Measurements from ENCODE around the gene GALNT13. TPM values are rescaled to one million over a fixed set of nuclear protein-coding genes. Genes with fewer than 3 reads are reported as not detected.

Gene GALNT13
- total RNA-seq, 1 experiment from 2014 or later = not detected

GRCh38 chr2:154259030-154259429 lies 387.3 kb downstream of the GALNT13 start:
- H3K4me3 ChIP-seq (ENCODE audit: low read depth, low read length) = no peak overlapping the region
- H3K4me3 Mint-ChIP-seq (ENCODE audit: unreplicated experiment) = no peak overlapping the region
- no peaks in the 10 kb centered on the region for H3K27me3 Mint-ChIP-seq (ENCODE audit: insufficient read depth, unreplicated experiment)
- no peaks in the 10 kb centered on the region for H3K9me3 ChIP-seq
- peaks cover 5% of the 10 kb centered on the region for H3K4me1 Mint-ChIP-seq (ENCODE audit: low read depth, unreplicated experiment)
- BruUV-seq (replicated peaks) = no TSS peak
- POLR2A ChIA-PET = no interaction called here
- H3K36me3 ChIP-seq (ENCODE audit: control insufficient read depth, insufficient read depth, low read length) = no peaks in the 10 kb centered on the region
- no peaks in the 10 kb centered on the region for H3K9me3 Mint-ChIP-seq (ENCODE audit: unreplicated experiment)
- DNase-seq = no peak
- CTCF ChIA-PET = no interaction called here
- no peaks in the 10 kb centered on the region for H3K36me3 Mint-ChIP-seq (ENCODE audit: insufficient read depth, unreplicated experiment)
- no peak overlapping the region for H3K27ac Mint-ChIP-seq (ENCODE audit: unreplicated experiment)
- TF ChIP-seq CTCF (IDR thresholded peaks at IDR 0.05; ENCODE audit: insufficient read depth in 1 of 2, low read depth in 1 of 2, low read length in 1 of 2, severe bottlenecking in 1 of 2, unreplicated experiment in 1 of 2) = no peak
- intact Hi-C loops (cut with micrococcal nuclease; ENCODE audit: unreplicated experiment) = no loop called here
- peaks cover 5% of the 10 kb centered on the region; the same call in 1 of the 2 replicates for H3K4me1 ChIP-seq
- no peaks in the 10 kb centered on the region for H3K27me3 ChIP-seq (replicated peaks; ENCODE audit: control insufficient read depth, insufficient read depth, low read length)

- POLR2A ChIA-PET = no interaction called here
- Histone ChIP-seq H3K36me3 (ENCODE audit: control insufficient read depth, insufficient read depth, low read length) (no peaks in the 10 kb centered on the region), H3K4me1 (peaks cover 5% of the 10 kb centered on the region; the same call in 1 of the 2 replicates), H3K27me3 (replicated peaks; ENCODE audit: control insufficient read depth, insufficient read depth, low read length) (no peaks in the 10 kb centered on the region), H3K9me3 (no peaks in the 10 kb centered on the region), H3K4me3 (ENCODE audit: low read depth, low read length) (no peak overlapping the region)
- BruUV-seq (replicated peaks) = no TSS peak
- no peak for DNase-seq
- Mint-ChIP-seq H3K4me3 (ENCODE audit: unreplicated experiment) (no peak overlapping the region), H3K27ac (ENCODE audit: unreplicated experiment) (no peak overlapping the region), H3K9me3 (ENCODE audit: unreplicated experiment) (no peaks in the 10 kb centered on the region), H3K36me3 (ENCODE audit: insufficient read depth, unreplicated experiment) (no peaks in the 10 kb centered on the region), H3K4me1 (ENCODE audit: low read depth, unreplicated experiment) (peaks cover 7% of the 10 kb centered on the region), H3K27me3 (ENCODE audit: insufficient read depth, unreplicated experiment) (no peaks in the 10 kb centered on the region)
- intact Hi-C loops (cut with micrococcal nuclease; ENCODE audit: unreplicated experiment) = no loop called here
- TF ChIP-seq CTCF (IDR thresholded peaks at IDR 0.05; ENCODE audit: insufficient read depth in 1 of 2, low read depth in 1 of 2, low read length in 1 of 2, severe bottlenecking in 1 of 2, unreplicated experiment in 1 of 2) = no peak
- CTCF ChIA-PET = no interaction called here
Measured at GRCh38 chr2:154261473-154262027, 389.8 kb downstream of the GALNT13 start.

GRCh38 chr2:154263206-154263605 lies 391.5 kb downstream of the GALNT13 start:
- ChIA-PET POLR2A (no interaction called here), CTCF (no interaction called here)
- no peaks in the 10 kb centered on the region for H3K9me3 ChIP-seq
- no peak for TF ChIP-seq CTCF (IDR thresholded peaks at IDR 0.05; ENCODE audit: insufficient read depth in 1 of 2, low read depth in 1 of 2, low read length in 1 of 2, severe bottlenecking in 1 of 2, unreplicated experiment in 1 of 2)
- Mint-ChIP-seq H3K36me3 (ENCODE audit: insufficient read depth, unreplicated experiment) (no peaks in the 10 kb centered on the region), H3K4me3 (ENCODE audit: unreplicated experiment) (no peak overlapping the region), H3K4me1 (ENCODE audit: low read depth, unreplicated experiment) (peaks cover 7% of the 10 kb centered on the region), H3K27me3 (ENCODE audit: insufficient read depth, unreplicated experiment) (no peaks in the 10 kb centered on the region), H3K27ac (ENCODE audit: unreplicated experiment) (no peak overlapping the region), H3K9me3 (ENCODE audit: unreplicated experiment) (no peaks in the 10 kb centered on the region)
- H3K4me3 ChIP-seq (ENCODE audit: low read depth, low read length) = no peak overlapping the region
- H3K4me1 ChIP-seq = peaks cover 5% of the 10 kb centered on the region; the same call in 1 of the 2 replicates
- BruUV-seq (replicated peaks) = no TSS peak
- H3K36me3 ChIP-seq (ENCODE audit: control insufficient read depth, insufficient read depth, low read length) = no peaks in the 10 kb centered on the region
- no peaks in the 10 kb centered on the region for H3K27me3 ChIP-seq (replicated peaks; ENCODE audit: control insufficient read depth, insufficient read depth, low read length)
- no peak for DNase-seq
- intact Hi-C loops (cut with micrococcal nuclease; ENCODE audit: unreplicated experiment) = no loop called here

Data from Caco-2 (cell line).